HL-60 (cell line): Measurements from ENCODE around the gene KNL1.

Experiments used
- POLR2AphosphoS5 ChIP-seq: IDR thresholded peaks from 2 replicates; pipeline ENCODE4 v1.6.1; 2012; ENCODE audit warnings: low read depth
- REST ChIP-seq: IDR thresholded peaks from 2 replicates; pipeline ENCODE4 v1.6.1; 2012; ENCODE audit warnings: low read depth; ENCODE audit not compliant: insufficient replicate concordance
- SPI1 ChIP-seq: IDR thresholded peaks from 2 replicates; pipeline ENCODE4 v1.6.1; 2012; ENCODE audit warnings: low read depth, mild to moderate bottlenecking, borderline replicate concordance
- TF ChIP-seq, protein P1 (sequence below): IDR thresholded peaks from one replicate; pipeline ENCODE4 v1.5.1; 2011; ENCODE audit warnings: low read length, control low read depth, inconsistent platforms; ENCODE audit not compliant: insufficient read depth

DNA sequence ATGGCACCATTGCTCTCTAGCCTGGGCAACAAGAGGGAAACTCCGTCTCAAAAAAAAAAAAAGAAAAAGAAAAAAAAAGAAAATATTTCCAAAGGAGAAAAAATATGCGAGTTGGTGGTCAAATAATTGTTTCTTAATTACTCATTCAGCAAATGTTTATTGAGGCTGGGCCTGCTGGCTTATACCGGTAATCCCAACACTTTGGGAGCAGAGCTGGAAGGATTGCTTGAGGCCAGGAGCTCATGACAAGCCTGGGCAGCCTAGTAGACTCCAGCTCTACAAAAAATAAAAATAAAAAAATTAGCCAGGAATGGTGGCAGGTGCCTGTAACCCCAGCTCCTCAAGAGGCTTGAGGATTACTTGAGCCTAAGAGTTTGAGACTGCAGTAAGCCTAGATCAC, 4.1 kb downstream of the KNL1 start:
- TF ChIP-seq, protein P1, sequence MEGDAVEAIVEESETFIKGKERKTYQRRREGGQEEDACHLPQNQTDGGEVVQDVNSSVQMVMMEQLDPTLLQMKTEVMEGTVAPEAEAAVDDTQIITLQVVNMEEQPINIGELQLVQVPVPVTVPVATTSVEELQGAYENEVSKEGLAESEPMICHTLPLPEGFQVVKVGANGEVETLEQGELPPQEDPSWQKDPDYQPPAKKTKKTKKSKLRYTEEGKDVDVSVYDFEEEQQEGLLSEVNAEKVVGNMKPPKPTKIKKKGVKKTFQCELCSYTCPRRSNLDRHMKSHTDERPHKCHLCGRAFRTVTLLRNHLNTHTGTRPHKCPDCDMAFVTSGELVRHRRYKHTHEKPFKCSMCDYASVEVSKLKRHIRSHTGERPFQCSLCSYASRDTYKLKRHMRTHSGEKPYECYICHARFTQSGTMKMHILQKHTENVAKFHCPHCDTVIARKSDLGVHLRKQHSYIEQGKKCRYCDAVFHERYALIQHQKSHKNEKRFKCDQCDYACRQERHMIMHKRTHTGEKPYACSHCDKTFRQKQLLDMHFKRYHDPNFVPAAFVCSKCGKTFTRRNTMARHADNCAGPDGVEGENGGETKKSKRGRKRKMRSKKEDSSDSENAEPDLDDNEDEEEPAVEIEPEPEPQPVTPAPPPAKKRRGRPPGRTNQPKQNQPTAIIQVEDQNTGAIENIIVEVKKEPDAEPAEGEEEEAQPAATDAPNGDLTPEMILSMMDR: no peak
- TF ChIP-seq SPI1 (no peak), POLR2AphosphoS5 (no peak), REST (no peak)
